SJCRH30 (cell line): Measurements from ENCODE around the gene KCNJ18. TPM values are rescaled to one million over a fixed set of nuclear protein-coding genes. Genes with fewer than 3 reads are reported as not detected.
"Not testable (repeated sequence)": the region's sequence is repeated elsewhere in the genome, so short reads cannot be mapped to it uniquely, and the experiment has no call there.

Experiments
- DNase-seq, 2 experiments: peaks; one replicate each; pipeline ENCODE4 v3.0.0-alpha.2; 2015 to 2020
- H3K27ac ChIP-seq: fragments of 250-450 bp; sonication (Bioruptor Pico); 2 replicates; pipeline ENCODE4 v1.5.1; 2020; ENCODE audit warnings: mild to moderate bottlenecking, moderate library complexity
- H3K27me3 ChIP-seq: fragments of 250-450 bp; sonication (Bioruptor Pico); 2 replicates; pipeline ENCODE4 v1.5.1; 2020; ENCODE audit warnings: mild to moderate bottlenecking, moderate library complexity
- H3K36me3 ChIP-seq: fragments of 250-450 bp; sonication (Bioruptor Pico); 2 replicates; pipeline ENCODE4 v1.5.1; 2020; ENCODE audit warnings: mild to moderate bottlenecking, moderate library complexity
- H3K4me1 ChIP-seq: fragments of 250-450 bp; sonication (Bioruptor Pico); 2 replicates; pipeline ENCODE4 v1.5.1; 2020; ENCODE audit warnings: mild to moderate bottlenecking, moderate library complexity
- H3K4me3 ChIP-seq: fragments of 250-450 bp; sonication (Bioruptor Pico); 2 replicates; pipeline ENCODE4 v1.5.1; 2020; ENCODE audit warnings: mild to moderate bottlenecking, moderate library complexity
- H3K9me3 ChIP-seq: fragments of 250-450 bp; sonication (Bioruptor Pico); replicated peaks from 2 replicates; pipeline ENCODE4 v1.5.1; 2020; ENCODE audit warnings: mild to moderate bottlenecking, moderate library complexity
- total RNA-seq: library from RNA; depleted of rRNA; stranded (reverse); fragments of >200 nt; shearing (Covaris generic); gene quantifications from 2 replicates; pipeline ENCODE4 v1.2.3, GENCODE V29; 2014

KCNJ18 gene
- total RNA-seq, 1 experiment from 2014 or later: not detected

DNA sequence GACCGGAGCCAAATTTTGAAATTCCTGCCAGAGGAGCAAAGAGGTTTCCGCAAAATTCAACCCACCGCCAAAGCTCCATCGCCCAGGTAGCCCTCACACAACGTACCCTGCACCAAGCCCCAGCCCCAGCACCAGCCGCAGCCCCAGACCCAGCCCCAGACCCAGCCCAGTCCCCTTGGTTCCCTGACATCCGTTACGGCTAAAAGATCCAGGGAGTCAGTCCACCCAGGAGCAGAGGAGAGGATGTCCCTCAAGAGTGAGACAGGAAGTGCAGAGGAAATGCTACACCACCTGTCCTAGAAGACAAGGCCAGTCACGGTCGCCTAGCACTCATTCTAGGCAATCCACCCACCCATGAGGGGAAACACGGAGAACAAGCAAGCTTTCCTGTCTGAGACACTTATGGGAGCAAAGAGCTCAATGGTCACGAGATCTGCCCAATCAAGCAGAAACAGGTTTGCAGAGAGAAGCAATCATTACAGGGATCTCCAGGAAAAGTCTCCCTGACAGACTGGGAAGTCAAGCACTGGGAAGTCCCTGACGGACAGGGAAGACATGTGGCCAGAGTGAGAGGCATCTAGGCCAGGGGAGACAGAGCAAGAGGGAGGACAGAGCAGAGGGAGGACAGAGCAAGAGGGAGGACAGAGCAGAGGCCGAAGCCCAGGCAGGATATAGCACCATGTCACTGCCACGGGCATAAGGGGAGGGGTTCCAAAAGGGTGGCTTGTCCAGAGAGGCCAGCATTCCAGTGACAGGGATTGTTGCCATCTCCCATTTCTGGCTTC lies 15.0 kb upstream of the KCNJ18 start:
- Histone ChIP-seq H3K9me3 (no peaks in the 10 kb centered on the region), H3K27ac (no peak overlapping the region), H3K4me1 (no peaks in the 10 kb centered on the region), H3K36me3 (no peaks in the 10 kb centered on the region), H3K27me3 (peaks cover 45% of the 10 kb centered on the region), H3K4me3 (no peak overlapping the region)
- DNase-seq: no peak

DNA sequence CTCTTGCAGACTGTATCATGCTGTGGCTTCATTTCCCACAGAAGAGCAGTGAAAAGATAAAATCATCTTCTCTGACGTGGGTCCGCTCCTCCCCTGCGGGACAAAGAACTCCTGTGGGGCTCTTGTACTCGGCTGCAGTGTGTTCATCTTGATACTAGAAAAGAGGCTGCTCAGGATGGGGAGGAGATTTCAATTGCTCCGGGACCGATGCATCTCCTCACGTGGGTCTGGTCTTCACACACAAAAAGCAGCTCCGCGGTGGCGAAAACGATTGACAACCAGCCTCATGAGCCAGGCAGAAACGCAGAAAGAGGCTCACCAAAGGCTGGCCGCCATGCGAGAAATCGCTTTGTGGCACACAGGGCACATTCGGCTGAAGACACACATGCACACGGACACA lies 14.4 kb upstream of the KCNJ18 start:
- Histone ChIP-seq H3K4me3 (no peak overlapping the region), H3K36me3 (no peaks in the 10 kb centered on the region), H3K9me3 (no peaks in the 10 kb centered on the region), H3K27ac (no peak overlapping the region), H3K4me1 (no peaks in the 10 kb centered on the region), H3K27me3 (peaks cover 40% of the 10 kb centered on the region)
- DNase-seq: no peak

DNA sequence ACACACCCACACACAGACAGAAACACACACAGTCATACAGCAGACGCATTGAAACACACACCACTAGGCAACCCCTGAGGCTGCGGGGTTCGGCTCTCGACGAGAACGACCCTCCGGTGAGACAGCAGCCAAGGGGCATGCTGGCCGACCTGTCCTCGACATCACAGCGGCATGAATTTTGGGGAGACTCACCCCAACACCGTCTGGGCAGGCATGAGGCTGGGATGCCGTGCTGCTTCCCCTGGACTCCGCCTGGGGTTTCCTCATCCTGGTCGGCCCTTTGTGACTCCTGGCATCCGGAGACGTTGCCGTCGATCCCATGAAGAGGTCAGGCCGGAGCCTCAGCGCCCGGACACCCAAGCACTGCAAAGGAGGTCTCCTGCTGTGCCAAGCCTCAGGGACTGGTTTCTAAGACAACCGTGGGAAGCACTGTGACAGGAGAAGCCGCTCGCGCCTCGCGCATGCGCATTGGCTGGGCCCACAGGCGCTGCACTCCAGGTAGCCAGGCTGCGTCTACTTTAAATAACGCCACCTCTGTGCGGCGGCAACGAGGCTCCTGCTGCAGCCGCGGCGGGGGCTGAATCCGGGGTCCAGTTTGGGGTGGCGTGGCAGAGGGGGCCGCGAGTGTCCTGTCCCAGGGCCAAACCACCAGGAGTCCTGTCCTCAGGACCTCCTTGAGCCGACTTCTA lies 13.8 kb upstream of the KCNJ18 start:
- no peaks in the 10 kb centered on the region for H3K9me3 ChIP-seq
- peaks cover 38% of the 10 kb centered on the region for H3K27me3 ChIP-seq
- no peak for DNase-seq

DNA sequence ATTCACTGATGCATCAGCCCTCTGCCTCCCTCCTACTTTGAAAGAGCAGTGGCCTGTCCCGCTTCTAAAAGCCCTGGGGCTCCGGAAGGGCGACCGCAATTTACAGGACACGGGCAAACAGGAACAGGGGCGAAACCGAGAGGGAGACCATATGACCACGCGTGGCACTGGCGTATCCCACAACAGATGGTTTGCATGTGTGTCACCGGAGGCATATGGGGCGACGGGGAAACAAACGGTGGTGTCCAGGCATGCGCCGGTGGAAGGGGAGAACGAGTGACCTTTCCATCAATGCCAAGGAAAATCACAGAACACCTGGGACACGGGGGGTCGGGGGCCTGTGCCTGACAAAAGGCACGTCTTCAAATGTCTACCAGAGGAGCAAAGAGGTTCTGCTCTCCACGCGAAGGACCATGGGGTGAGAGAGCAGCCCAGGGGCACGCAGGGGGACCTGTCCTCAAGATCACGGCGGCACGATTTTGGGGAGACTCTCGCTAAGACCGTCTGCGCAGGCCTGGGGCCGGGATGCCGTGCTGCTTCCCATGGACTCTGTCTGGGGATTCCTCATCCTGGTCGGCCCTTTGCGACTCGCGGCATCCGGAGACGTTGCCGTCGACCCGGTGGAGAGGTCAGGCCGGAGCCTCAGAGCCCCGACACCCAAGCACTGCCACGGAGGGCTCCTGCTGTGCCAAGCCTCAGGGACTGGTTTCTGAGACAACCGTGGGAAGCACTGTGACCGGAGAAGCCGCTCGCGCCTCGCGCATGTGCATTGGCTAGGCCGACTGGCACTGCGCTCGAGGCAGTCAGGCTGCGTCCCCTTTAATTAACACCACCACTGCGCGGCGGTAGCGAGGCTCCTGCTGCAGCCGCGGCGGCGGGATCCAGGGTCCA lies 12.8 kb upstream of the KCNJ18 start:
- H3K27ac ChIP-seq: no peak overlapping the region
- DNase-seq: no peak

More for the DNA sequence above, 13.8 kb upstream of the KCNJ18 start:
- H3K36me3 ChIP-seq: no peaks in the 10 kb centered on the region
- H3K4me3 ChIP-seq: no peak overlapping the region
- H3K27ac ChIP-seq: no peak overlapping the region
- H3K4me1 ChIP-seq: no peaks in the 10 kb centered on the region

DNA sequence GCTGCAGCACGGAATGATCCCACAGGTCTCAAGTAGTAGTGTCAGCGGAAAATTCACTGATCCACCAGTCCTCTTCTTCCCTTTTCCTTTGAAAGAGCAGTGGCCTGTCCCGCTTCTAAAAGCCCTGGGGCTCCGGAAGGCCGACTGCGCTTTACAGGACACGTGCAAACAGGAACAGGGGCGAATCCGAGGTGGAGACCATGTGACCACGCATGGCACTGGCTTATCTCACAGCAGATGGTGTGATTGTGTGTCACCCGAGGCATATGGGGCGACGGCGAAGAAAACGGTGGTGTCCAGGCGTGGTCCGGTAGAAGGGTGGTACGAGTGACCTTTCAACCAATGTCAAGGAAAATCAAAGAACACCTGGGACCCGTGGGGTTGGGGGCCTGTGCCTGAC lies 12.0 kb upstream of the KCNJ18 start:
- Histone ChIP-seq H3K9me3 (no peaks in the 10 kb centered on the region), H3K27me3 (peaks cover 27% of the 10 kb centered on the region), H3K36me3 (no peaks in the 10 kb centered on the region)

More for the DNA sequence above, 12.8 kb upstream of the KCNJ18 start:
- peaks cover 29% of the 10 kb centered on the region for H3K27me3 ChIP-seq
- no peaks in the 10 kb centered on the region for H3K9me3 ChIP-seq
- no peaks in the 10 kb centered on the region for H3K36me3 ChIP-seq
- no peak overlapping the region for H3K4me3 ChIP-seq
- H3K4me1 ChIP-seq: no peaks in the 10 kb centered on the region

DNA sequence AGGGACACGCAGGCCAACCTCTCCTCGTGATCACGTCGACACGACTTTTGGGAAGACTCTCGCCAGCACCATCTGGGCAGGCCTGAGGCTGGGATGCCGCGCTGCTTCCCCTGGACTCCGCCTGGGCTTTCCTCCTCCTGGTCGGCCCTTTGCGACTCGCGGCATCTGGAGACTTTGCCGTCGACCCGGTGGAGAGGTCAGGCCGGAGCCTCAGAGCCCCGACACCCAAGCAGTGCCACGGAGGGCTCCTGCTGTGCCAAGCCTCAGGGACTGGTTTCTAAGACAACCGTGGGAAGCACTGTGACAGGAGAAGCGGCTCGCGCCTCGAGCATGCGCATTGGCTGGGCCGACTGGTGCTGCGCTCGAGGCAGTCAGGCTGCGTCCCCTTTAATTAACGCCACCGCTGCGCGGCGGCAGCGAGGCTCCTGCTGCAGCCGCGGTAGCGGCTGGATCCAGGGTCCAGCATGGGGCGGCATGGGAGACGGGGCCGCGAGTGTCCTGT lies 11.4 kb upstream of the KCNJ18 start:
- not testable (repeated sequence) for H3K27ac ChIP-seq, H3K4me3 ChIP-seq, DNase-seq, H3K36me3 ChIP-seq, H3K9me3 ChIP-seq, H3K4me1 ChIP-seq
- H3K27me3 ChIP-seq: peaks cover 27% of the 10 kb centered on the region

More for the DNA sequence above, 12.0 kb upstream of the KCNJ18 start:
- Histone ChIP-seq H3K27ac (no peak overlapping the region), H3K4me3 (no peak overlapping the region), H3K4me1 (no peaks in the 10 kb centered on the region)
- DNase-seq: no peak

DNA sequence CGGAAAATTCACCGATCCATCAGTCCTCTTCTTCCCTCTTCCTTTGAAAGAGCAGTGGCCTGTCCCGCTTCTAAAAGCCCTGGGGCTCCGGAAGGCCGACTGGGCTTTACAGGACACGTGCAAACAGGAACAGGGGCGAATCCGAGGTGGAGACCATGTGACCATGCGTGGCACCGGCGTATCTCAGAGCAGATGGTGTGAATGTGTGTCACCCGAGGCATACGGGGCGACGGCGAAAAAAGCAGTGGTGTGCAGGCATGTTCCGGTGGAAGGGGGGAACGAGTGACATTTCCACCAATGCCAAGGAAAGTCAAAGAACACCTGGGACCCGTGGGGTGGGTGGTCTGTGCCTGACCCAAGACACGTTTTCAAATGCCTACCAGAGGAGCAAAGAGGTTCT lies 10.7 kb upstream of the KCNJ18 start:
- not testable (repeated sequence) for H3K4me1 ChIP-seq, H3K36me3 ChIP-seq, H3K27ac ChIP-seq, H3K9me3 ChIP-seq, H3K4me3 ChIP-seq, DNase-seq
- H3K27me3 ChIP-seq: peaks cover 26% of the 10 kb centered on the region

DNA sequence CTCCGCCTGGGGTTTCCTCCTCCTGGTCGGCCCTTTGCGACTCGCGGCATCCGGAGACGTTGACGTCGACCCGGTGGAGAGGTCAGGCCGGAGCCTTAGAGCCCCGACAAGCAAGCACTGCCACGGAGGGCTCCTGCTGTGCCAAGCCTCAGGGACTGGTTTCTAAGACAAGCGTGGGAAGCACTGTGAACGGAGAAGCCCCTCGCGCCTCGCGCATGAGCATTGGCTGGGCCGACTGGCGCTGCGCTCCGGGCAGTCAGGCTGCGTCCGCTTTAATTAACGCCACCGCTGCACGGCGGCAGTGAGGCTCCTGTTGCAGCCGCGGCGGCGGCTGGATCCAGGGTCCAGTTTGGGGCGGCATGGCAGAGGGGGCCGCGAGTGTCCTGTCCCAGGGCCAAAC lies 10.2 kb upstream of the KCNJ18 start:
- not testable (repeated sequence) for H3K4me3 ChIP-seq, DNase-seq, H3K9me3 ChIP-seq, H3K4me1 ChIP-seq, H3K27ac ChIP-seq, H3K36me3 ChIP-seq
- H3K27me3 ChIP-seq: peaks cover 28% of the 10 kb centered on the region

DNA sequence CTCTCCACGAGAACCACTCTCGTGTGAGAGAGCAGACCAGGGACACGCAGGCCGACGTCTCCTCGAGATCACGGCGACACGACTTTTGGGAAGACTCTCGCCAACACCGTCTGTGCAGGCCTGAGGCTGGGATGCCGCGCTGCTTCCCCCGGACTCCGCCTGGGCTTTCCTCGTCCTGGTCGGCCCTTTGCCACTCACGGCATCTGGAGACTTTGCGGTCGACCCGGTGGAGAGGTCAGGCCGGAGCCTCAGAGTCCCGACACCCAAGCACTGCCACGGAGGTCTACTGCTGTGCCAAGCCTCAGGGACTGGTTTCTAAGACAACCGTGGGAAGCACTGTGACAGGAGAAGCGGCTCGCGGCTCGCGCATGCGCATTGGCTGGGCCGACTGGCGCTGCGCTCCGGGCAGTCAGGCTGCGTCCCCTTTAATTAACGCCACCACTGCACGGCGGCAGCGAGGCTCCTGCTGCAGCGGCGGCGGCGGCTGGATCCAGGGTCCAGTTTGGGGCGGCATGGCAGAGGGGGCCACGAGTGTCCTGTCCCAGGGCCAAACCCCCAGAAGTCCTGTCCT lies 9.1 kb upstream of the KCNJ18 start:
- H3K4me1 ChIP-seq, H3K9me3 ChIP-seq, DNase-seq, H3K4me3 ChIP-seq, H3K36me3 ChIP-seq, H3K27ac ChIP-seq: not testable (repeated sequence)
- peaks cover 23% of the 10 kb centered on the region for H3K27me3 ChIP-seq

DNA sequence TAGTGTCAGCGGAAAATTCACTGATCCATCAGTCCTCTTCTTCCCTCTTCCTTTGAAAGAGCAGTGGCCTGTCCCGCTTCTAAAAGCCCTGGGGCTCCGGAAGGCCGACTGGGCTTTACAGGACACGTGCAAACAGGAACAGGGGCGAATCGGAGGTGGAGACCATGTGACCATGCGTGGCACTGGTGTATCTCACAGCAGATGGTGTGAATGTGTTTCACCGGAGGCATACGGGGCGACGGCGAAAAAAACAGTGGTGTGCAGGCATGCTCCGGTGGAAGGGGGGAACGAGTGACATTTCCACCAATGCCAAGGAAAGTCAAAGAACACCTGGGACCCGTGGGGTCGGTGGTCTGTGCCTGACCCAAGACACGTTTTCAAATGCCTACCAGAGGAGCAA lies 8.4 kb upstream of the KCNJ18 start:
- H3K9me3 ChIP-seq, H3K4me1 ChIP-seq, H3K4me3 ChIP-seq, DNase-seq, H3K27ac ChIP-seq, H3K36me3 ChIP-seq: not testable (repeated sequence)
- peaks cover 26% of the 10 kb centered on the region for H3K27me3 ChIP-seq

DNA sequence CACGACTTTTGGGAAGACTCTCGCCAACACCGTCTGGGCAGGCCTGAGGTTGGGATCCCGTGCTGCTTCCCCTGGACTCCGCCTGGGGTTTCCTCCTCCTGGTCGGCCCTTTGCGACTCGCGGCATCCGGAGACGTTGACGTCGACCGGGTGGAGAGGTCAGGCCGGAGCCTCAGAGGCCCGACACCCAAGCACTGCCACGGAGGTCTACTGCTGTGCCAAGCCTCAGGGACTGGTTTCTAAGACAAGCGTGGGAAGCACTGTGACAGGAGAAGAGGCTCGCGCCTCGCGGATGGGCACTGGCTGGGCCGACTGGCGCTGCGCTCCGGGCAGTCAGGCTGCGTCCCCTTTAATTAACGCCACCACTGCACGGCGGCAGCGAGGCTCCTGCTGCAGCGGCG lies 7.9 kb upstream of the KCNJ18 start:
- not testable (repeated sequence) for H3K27ac ChIP-seq, DNase-seq, H3K4me3 ChIP-seq, H3K36me3 ChIP-seq, H3K9me3 ChIP-seq, H3K4me1 ChIP-seq
- H3K27me3 ChIP-seq: peaks cover 21% of the 10 kb centered on the region

DNA sequence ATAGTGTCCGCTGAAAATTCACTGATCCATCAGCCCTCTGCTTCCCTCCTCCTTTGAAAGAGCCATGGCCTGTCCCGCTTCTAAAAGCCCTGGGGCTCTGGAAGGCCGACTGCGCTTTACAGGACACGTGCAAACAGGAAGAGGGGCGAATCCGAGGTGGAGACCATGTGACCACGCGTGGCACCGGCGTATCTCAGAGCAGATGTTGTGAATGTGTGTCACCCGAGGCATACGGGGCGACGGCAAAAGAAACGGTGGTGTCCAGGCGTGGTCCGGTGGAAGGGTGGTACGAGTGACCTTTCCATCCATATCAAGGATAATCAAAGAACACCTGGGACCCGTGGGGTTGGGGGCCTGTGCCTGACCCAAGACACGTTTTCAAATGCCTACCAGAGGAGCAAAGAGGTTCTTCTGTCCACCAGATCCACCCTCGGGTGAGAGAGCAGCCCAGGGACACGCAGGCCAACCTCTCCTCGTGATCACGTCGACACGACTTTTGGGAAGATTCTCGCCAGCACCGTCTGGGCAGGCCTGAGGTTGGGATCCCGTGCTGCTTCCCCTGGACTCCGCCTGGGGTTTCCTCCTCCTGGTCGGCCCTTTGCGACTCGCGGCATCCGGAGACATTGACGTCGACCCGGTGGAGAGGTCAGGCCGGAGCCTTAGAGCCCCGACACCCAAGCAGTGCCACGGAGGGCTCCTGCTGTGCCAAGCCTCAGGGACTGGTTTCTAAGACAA lies 7.1 kb upstream of the KCNJ18 start:
- DNase-seq, H3K9me3 ChIP-seq: not testable (repeated sequence)
- peaks cover 20% of the 10 kb centered on the region for H3K27me3 ChIP-seq

DNA sequence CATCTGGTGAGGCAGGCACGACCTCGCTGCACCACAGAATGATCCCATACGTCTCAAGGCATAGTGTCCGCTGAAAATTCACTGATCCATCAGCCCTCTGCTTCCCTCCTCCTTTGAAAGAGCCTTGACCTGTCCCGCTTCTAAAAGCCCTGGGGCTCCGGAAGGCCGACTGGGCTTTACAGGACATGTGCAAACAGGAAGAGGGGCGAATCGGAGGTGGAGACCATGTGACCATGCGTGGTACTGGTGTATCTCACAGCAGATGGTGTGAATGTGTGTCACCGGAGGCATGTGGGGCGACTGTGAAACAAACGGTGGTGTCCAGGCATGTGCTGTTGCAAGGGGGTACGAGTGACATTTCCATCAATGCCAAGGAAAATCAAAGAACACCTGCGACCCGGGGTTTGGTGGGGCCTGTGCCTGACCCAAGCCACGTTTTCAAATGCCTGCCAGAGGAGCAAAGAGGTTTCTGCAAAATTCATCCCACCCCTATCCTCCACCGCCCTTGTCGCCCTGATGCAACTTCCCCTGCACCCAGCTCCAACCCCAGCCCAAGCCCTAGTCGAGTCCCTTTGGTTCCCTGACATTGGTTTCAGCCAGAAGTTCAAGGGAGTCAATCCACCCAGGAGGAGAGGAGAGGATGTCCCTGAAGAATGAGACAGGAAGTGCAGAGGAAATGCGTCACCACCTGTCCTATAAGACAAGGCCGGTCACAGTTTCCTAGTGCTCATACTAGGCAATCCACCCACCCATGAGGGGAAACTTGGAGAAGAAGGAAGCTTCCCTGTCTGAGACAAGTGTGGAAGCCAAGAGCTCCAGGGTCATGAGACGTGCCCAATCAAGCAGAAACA lies 5.9 kb upstream of the KCNJ18 start:
- Histone ChIP-seq H3K9me3 (peaks cover 3% of the 10 kb centered on the region), H3K27ac (no peak overlapping the region), H3K36me3 (no peaks in the 10 kb centered on the region), H3K4me1 (no peaks in the 10 kb centered on the region), H3K27me3 (peaks cover 20% of the 10 kb centered on the region), H3K4me3 (no peak overlapping the region)
- no peak for DNase-seq

More for the DNA sequence above, 7.1 kb upstream of the KCNJ18 start:
- H3K4me3 ChIP-seq, H3K4me1 ChIP-seq, H3K27ac ChIP-seq, H3K36me3 ChIP-seq: not testable (repeated sequence)
